Left lung (tissue), 10 donors: ENCODE measurements around the gene CCDC102A. TPM values are rescaled to one million over a fixed set of nuclear protein-coding genes. Genes with fewer than 3 reads are reported as not detected.
A peak's percentile ranks its signal among the peaks of the same experiment; 100 is the strongest.

ENCODE experiments used
- ATAC-seq: fragments of 200-7000 bp; cut with Tn5 transposase; one replicate; pipeline ENCODE4 v1.9.1; 2020; ENCODE audit warnings: moderate library complexity
- DNase-seq, 4 donors: peaks; one replicate each; pipeline ENCODE4 v3.0.0-alpha.2; 2013 to 2020
- H3K27ac ChIP-seq, 2 donors: fragments of 200-600 bp; sonication (generic) in 1 of 2; one replicate each; pipeline versions ENCODE4 v1.5.0 to v1.8.0; 2020 to 2021
- H3K27me3 ChIP-seq, 2 donors: fragments of 200-600 bp; sonication (generic) in 1 of 2; one replicate each; pipeline versions ENCODE4 v1.5.0 to v1.8.0; 2020 to 2021
- H3K36me3 ChIP-seq, 2 donors: fragments of 200-600 bp; sonication (generic) in 1 of 2; one replicate each; pipeline versions ENCODE4 v1.5.0 to v1.8.0; 2020 to 2021
- H3K4me1 ChIP-seq, 2 donors: fragments of 200-600 bp; one replicate each; pipeline ENCODE4 v1.8.0; 2021
- H3K4me3 ChIP-seq, 2 donors: fragments of 200-600 bp; sonication (generic) in 1 of 2; one replicate each; pipeline versions ENCODE4 v1.5.0 to v1.8.0; 2020 to 2021; ENCODE audit warnings: mild to moderate bottlenecking in 1 of 2
- H3K9me3 ChIP-seq, 2 donors: fragments of 200-600 bp; sonication (generic) in 1 of 2; one replicate each; pipeline versions ENCODE4 v1.5.0 to v1.8.0; 2020 to 2021
- intact Hi-C, 2 donors: fragments of 100-400 bp; cut with DNase I; formaldehyde crosslinking; loops; one replicate each; pipeline versions ENCODE4 v1.11.2 to v1.14.2; 2022
- polyA plus RNA-seq, 6 donors: library from polyadenylated mRNA; unstranded; fragments of 120-200 nt; gene quantifications; one replicate each; pipeline ENCODE4 v1.2.1, GENCODE V29; 2013; ENCODE audit not compliant: insufficient read length in 6 of 6
- total RNA-seq, 2 donors: library from RNA; stranded (reverse); fragmentation: NEBNext Ultra II Directional; extraction: Animal tissue kit (Norgen Biotek cat#: 25700); gene quantifications; one replicate each; pipeline ENCODE4 v1.2.1, GENCODE V29; 2021
- TF ChIP-seq, protein P1 (sequence below), 2 donors: fragments of 200-600 bp; sonication (generic) in 1 of 2; IDR thresholded peaks; one replicate each; pipeline versions ENCODE4 v1.5.0 to v1.8.0; 2021; ENCODE audit warnings: antibody characterized with exemption in 2 of 2
- donor health status: DM: no; HTN: yes; CAD: no.
- donor health status: DM: no; HTN: no; CAD: no.

Gene CCDC102A
- total and polyA plus RNA-seq, 8 donors = 5.2 to 18.4 (median 13.0) TPM

GRCh38 chr16:57578521-57579360 lies 42.4 kb upstream of the CCDC102A start:
- TF ChIP-seq, protein P1, sequence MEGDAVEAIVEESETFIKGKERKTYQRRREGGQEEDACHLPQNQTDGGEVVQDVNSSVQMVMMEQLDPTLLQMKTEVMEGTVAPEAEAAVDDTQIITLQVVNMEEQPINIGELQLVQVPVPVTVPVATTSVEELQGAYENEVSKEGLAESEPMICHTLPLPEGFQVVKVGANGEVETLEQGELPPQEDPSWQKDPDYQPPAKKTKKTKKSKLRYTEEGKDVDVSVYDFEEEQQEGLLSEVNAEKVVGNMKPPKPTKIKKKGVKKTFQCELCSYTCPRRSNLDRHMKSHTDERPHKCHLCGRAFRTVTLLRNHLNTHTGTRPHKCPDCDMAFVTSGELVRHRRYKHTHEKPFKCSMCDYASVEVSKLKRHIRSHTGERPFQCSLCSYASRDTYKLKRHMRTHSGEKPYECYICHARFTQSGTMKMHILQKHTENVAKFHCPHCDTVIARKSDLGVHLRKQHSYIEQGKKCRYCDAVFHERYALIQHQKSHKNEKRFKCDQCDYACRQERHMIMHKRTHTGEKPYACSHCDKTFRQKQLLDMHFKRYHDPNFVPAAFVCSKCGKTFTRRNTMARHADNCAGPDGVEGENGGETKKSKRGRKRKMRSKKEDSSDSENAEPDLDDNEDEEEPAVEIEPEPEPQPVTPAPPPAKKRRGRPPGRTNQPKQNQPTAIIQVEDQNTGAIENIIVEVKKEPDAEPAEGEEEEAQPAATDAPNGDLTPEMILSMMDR (IDR thresholded peaks at IDR 0.05) = no peak
- peaks cover 0 to 17% of the 10 kb centered on the region in 2 donors for H3K27me3 ChIP-seq
- no peaks in the 10 kb centered on the region for H3K4me1 ChIP-seq
- ATAC-seq = no peak
- intact Hi-C loops = loop anchor here in 1 of 2 donors (10.0 kb wide), 1 partner anchor 146 kb away; no protein-coding TSS in a partner anchor
- H3K36me3 ChIP-seq = no peaks in the 10 kb centered on the region
- no peaks in the 10 kb centered on the region for H3K9me3 ChIP-seq
- no peak overlapping the region for H3K4me3 ChIP-seq
- no peak for DNase-seq
- no peak overlapping the region for H3K27ac ChIP-seq

- ATAC-seq = no peak
- H3K36me3 ChIP-seq = no peaks in the 10 kb centered on the region
- TF ChIP-seq, protein P1 (IDR thresholded peaks at IDR 0.05) = no peak
- H3K4me1 ChIP-seq = no peaks in the 10 kb centered on the region
- H3K4me3 ChIP-seq = no peak overlapping the region
- intact Hi-C loops = loop anchor here in 1 of 2 donors (10.0 kb wide), 1 partner anchor 147 kb away; no protein-coding TSS in a partner anchor
- H3K9me3 ChIP-seq = no peaks in the 10 kb centered on the region
- no peak overlapping the region for H3K27ac ChIP-seq
- peaks cover 0 to 17% of the 10 kb centered on the region in 2 donors for H3K27me3 ChIP-seq
- DNase-seq = no peak
These were observed 41.4 kb upstream of the CCDC102A start for GRCh38 chr16:57577691-57578224.

DNA sequence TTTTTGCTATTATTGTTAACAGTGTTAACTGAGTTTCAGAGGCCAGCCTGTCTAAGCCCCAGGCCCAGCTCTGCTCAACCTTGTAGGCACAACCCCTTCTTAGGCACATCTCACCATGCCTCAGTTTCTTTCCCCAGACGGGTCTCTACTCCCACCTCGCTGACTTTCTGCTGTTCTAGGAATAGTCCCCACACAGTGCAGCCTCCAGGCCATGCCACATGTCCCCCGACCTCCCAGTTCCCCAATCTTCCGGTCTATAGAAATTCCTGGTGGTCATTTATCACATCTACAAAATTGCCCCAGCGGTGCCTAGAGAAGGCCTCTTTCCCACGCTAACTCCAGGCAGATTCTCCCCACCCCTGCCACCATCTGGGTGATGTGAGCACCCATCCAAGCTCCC lies 40.8 kb upstream of the CCDC102A start:
- Histone ChIP-seq H3K4me3 (no peak overlapping the region), H3K27me3 (peaks cover 0 to 17% of the 10 kb centered on the region in 2 donors), H3K9me3 (no peaks in the 10 kb centered on the region), H3K36me3 (no peaks in the 10 kb centered on the region), H3K4me1 (no peaks in the 10 kb centered on the region), H3K27ac (no peak overlapping the region)
- TF ChIP-seq, protein P1 (IDR thresholded peaks at IDR 0.05) = no peak
- intact Hi-C loops = loop anchor here in 1 of 2 donors (10.0 kb wide), 1 partner anchor 148 kb away; no protein-coding TSS in a partner anchor
- ATAC-seq (no peak), DNase-seq (no peak)

- no peaks in the 10 kb centered on the region for H3K9me3 ChIP-seq
- H3K4me1 ChIP-seq = no peaks in the 10 kb centered on the region
- H3K27ac ChIP-seq = no peak overlapping the region
- TF ChIP-seq, protein P1 (IDR thresholded peaks at IDR 0.05) = peak; percentile 94 to 98
- ATAC-seq (peak; percentile 95), DNase-seq (peak; percentile 52 to 89 (median 73))
- H3K4me3 ChIP-seq = no peak overlapping the region
- intact Hi-C loops = loop anchor here in 1 of 2 donors (10.0 kb wide), 1 partner anchor 148 kb away; no protein-coding TSS in a partner anchor
- H3K27me3 ChIP-seq = peaks cover 0 to 17% of the 10 kb centered on the region in 2 donors
- H3K36me3 ChIP-seq = no peaks in the 10 kb centered on the region
These were observed 40.1 kb upstream of the CCDC102A start for GRCh38 chr16:57576429-57576870.
